ENCODE data around the gene DUSP14. TPM values are rescaled to one million over a fixed set of nuclear protein-coding genes. Genes with fewer than 3 reads are reported as not detected.

DUSP14 gene
- total RNA-seq, 4 donors from 2014 or later, result 52.7 to 74.5 (median 59.0) TPM

GRCh38 chr17:37500378-37500777 lies 10.7 kb downstream of the DUSP14 start:
- intact Hi-C loops (cut with DNase I), result no loop called here

GRCh38 chr17:37502009-37502936 lies 12.6 kb downstream of the DUSP14 start:
- 88% methylated on average over 10 of the region's 10 CpGs for WGBS, 2 donors
- no peak for DNase-seq
- TF ChIP-seq CTCF (IDR thresholded peaks at IDR 0.05) (no peak), POLR2A (IDR thresholded peaks at IDR 0.05) (no peak)

More at GRCh38 chr17:37500378-37500777, 10.7 kb downstream of the DUSP14 start:
- Histone ChIP-seq H3K4me3 (replicated peaks in 1 of 3) (no peak overlapping the region), H3K9me3 (no peaks in the 10 kb centered on the region), H3K27ac (no peak overlapping the region), H3K4me1 (peaks cover 14 to 18% of the 10 kb centered on the region in 2 donors), H3K27me3 (no peaks in the 10 kb centered on the region), H3K36me3 (no peaks in the 10 kb centered on the region)
- TF ChIP-seq CTCF (IDR thresholded peaks at IDR 0.05) (no peak), POLR2A (IDR thresholded peaks at IDR 0.05) (no peak)
- DNase-seq, result no peak

GRCh38 chr17:37503148-37503547 lies 13.5 kb downstream of the DUSP14 start:
- no peak for DNase-seq
- H3K27ac ChIP-seq, result no peak overlapping the region
- no peaks in the 10 kb centered on the region for H3K27me3 ChIP-seq
- no peaks in the 10 kb centered on the region for H3K36me3 ChIP-seq
- intact Hi-C loops (cut with DNase I), result no loop called here
- 93 to 95% methylated on average over 6 of the region's 6 CpGs for WGBS, 2 donors
- H3K9me3 ChIP-seq, result no peaks in the 10 kb centered on the region
- peaks cover 14 to 16% of the 10 kb centered on the region in 2 donors for H3K4me1 ChIP-seq
- no peak overlapping the region for H3K4me3 ChIP-seq (replicated peaks in 1 of 3)
- TF ChIP-seq CTCF (IDR thresholded peaks at IDR 0.05) (no peak), POLR2A (IDR thresholded peaks at IDR 0.05) (no peak)

More at GRCh38 chr17:37502009-37502936, 12.6 kb downstream of the DUSP14 start:
- Histone ChIP-seq H3K9me3 (no peaks in the 10 kb centered on the region), H3K4me3 (replicated peaks in 1 of 3) (no peak overlapping the region), H3K27me3 (no peaks in the 10 kb centered on the region), H3K36me3 (no peaks in the 10 kb centered on the region), H3K27ac (no peak overlapping the region), H3K4me1 (peaks cover 14 to 16% of the 10 kb centered on the region in 2 donors)
- intact Hi-C loops (cut with DNase I), result no loop called here

- Histone ChIP-seq H3K4me1 (peaks cover 14 to 16% of the 10 kb centered on the region in 2 donors), H3K4me3 (replicated peaks in 1 of 3) (no peak overlapping the region), H3K27me3 (no peaks in the 10 kb centered on the region), H3K27ac (peak overlapping the region in 1 of 3 donors; percentile 40), H3K9me3 (no peaks in the 10 kb centered on the region), H3K36me3 (no peaks in the 10 kb centered on the region)
- DNase-seq, result no peak
- 84 to 87% methylated on average over 3 of the region's 3 CpGs for WGBS, 2 donors
- intact Hi-C loops (cut with DNase I), result no loop called here
- TF ChIP-seq POLR2A (IDR thresholded peaks at IDR 0.05) (no peak), CTCF (IDR thresholded peaks at IDR 0.05) (no peak)
Observed at GRCh38 chr17:37505333-37505732, 15.6 kb downstream of the DUSP14 start.

- Histone ChIP-seq H3K9me3 (no peaks in the 10 kb centered on the region), H3K36me3 (no peaks in the 10 kb centered on the region), H3K4me3 (replicated peaks in 1 of 3) (no peak overlapping the region), H3K4me1 (peaks cover 13 to 14% of the 10 kb centered on the region in 2 donors), H3K27me3 (no peaks in the 10 kb centered on the region), H3K27ac (no peak overlapping the region)
- intact Hi-C loops (cut with DNase I), result no loop called here
- WGBS, 2 donors, result 61 to 84% methylated on average over 6 to 10 of the region's 10 CpGs
- peak in 4 of 6 experiments; percentile 4 to 39 (median 34) for TF ChIP-seq CTCF (IDR thresholded peaks at IDR 0.05)
- TF ChIP-seq POLR2A (IDR thresholded peaks at IDR 0.05), result no peak
- DNase-seq, result peak; percentile 18 to 19
Observed at GRCh38 chr17:37506678-37507077, 17.0 kb downstream of the DUSP14 start.
